H1 (cell line): ENCODE measurements around the gene THAP9. TPM values are rescaled to one million over a fixed set of nuclear protein-coding genes. Genes with fewer than 3 reads are reported as not detected.

Source experiments
- CTCF ChIA-PET: fragments of 300-600 bp; sonication (Branson Sonifier 250); formaldehyde crosslinking; loops from one replicate; lab custom pipeline; 2021; ENCODE audit not compliant: partially characterized antibody; lab: Charles Lee
- POLR2A ChIA-PET: fragments of 300-600 bp; sonication (Branson Sonifier 250); formaldehyde crosslinking; loops from one replicate; lab custom pipeline; 2021; ENCODE audit warnings: inconsistent platforms; ENCODE audit not compliant: partially characterized antibody; lab: Charles Lee
- DNase-seq, 2 experiments: peaks; one replicate each; pipeline versions ENCODE4 v3.0.0 to v3.0.0-alpha.2; 2010 to 2022; ENCODE audit warnings: low spot score in 2 of 2, low read depth in 1 of 2, mixed read lengths in 1 of 2
- FAIRE-seq: peaks from 2 replicates; lab custom pipeline; 2011; peaks lifted over from hg19 to GRCh38; lab: Jason Lieb, UNC
- H2AFZ ChIP-seq: 2 replicates; pipeline ENCODE4 v1.8.1; 2012; ENCODE audit warnings: low read length, inconsistent platforms
- H2AK5ac ChIP-seq: 2 replicates; pipeline ENCODE4 v1.6.1; 2013; ENCODE audit warnings: low read depth, low read length
- H2BK120ac ChIP-seq: replicated peaks from 2 replicates; pipeline ENCODE3; 2013; ENCODE audit warnings: low read depth, low read length, inconsistent platforms
- H2BK12ac ChIP-seq: 2 replicates; pipeline ENCODE4 v1.6.1; 2013; ENCODE audit warnings: low read depth, low read length
- H2BK15ac ChIP-seq: 2 replicates; pipeline ENCODE4 v1.6.1; 2013; ENCODE audit warnings: low read length
- H2BK20ac ChIP-seq: 2 replicates; pipeline ENCODE4 v1.6.1; 2013; ENCODE audit warnings: low read length
- H2BK5ac ChIP-seq: 2 replicates; pipeline ENCODE4 v1.6.1; 2013; ENCODE audit warnings: low read depth, low read length
- H3K14ac ChIP-seq: 2 replicates; pipeline ENCODE4 v1.6.1; 2013; ENCODE audit warnings: inconsistent platforms; ENCODE audit not compliant: insufficient read length
- H3K18ac ChIP-seq: 2 replicates; pipeline ENCODE4 v1.6.1; 2013; ENCODE audit warnings: low read length; ENCODE audit errors: extremely low read depth
- H3K23ac ChIP-seq: 2 replicates; pipeline ENCODE4 v1.6.1; 2013; ENCODE audit warnings: inconsistent platforms; ENCODE audit not compliant: insufficient read length
- H3K23me2 ChIP-seq: 2 replicates; pipeline ENCODE4 v1.6.1; 2013; ENCODE audit warnings: low read depth, low read length
- H3K27ac ChIP-seq: 2 replicates; pipeline ENCODE4 v1.6.1; 2011; ENCODE audit warnings: low read depth, low read length, inconsistent platforms
- H3K27me3 ChIP-seq, 4 experiments: replicated peaks in 1 of 4; 1 replicate in 1 of 4; 2 replicates in 3 of 4; pipeline versions ENCODE4 v1.6.1 to v1.8.1; 2011 to 2013; ENCODE audit warnings: low read length in 3 of 4, mild to moderate bottlenecking in 3 of 4, inconsistent platforms in 2 of 4, mixed read lengths in 2 of 4, moderate library complexity in 1 of 4; ENCODE audit not compliant: control insufficient read depth in 3 of 4, insufficient read depth in 3 of 4; ENCODE audit errors: extremely low read depth in 1 of 4
- H3K36me3 ChIP-seq, 4 experiments: 2 replicates each; pipeline versions ENCODE4 v1.6.1 to v1.8.1; 2011 to 2013; ENCODE audit warnings: mild to moderate bottlenecking in 4 of 4, low read length in 3 of 4, moderate library complexity in 2 of 4, control low read depth in 1 of 4, inconsistent platforms in 1 of 4; ENCODE audit not compliant: insufficient read depth in 4 of 4, control insufficient read depth in 2 of 4
- H3K4ac ChIP-seq: replicated peaks from 2 replicates; pipeline ENCODE3; 2013; ENCODE audit warnings: low read length, low read depth, mixed read lengths, inconsistent platforms; ENCODE audit not compliant: insufficient read length
- H3K4me1 ChIP-seq, 4 experiments: replicated peaks in 1 of 4; 1 replicate in 1 of 4; 2 replicates in 3 of 4; pipeline versions ENCODE4 v1.6.1 to v1.8.1; 2011 to 2013; ENCODE audit warnings: low read length in 3 of 4, inconsistent platforms in 2 of 4, mixed read lengths in 1 of 4; ENCODE audit not compliant: insufficient read depth in 4 of 4, control insufficient read depth in 3 of 4
- H3K4me2 ChIP-seq, 2 experiments: 2 replicates each; pipeline versions ENCODE4 v1.6.1 to v1.8.1; 2011 to 2013; ENCODE audit warnings: low read depth in 2 of 2, low read length in 2 of 2, control low read depth in 1 of 2, inconsistent platforms in 1 of 2, mild to moderate bottlenecking in 1 of 2; ENCODE audit not compliant: insufficient read depth in 1 of 2
- H3K4me3 ChIP-seq, 4 experiments: fragments of 200-600, 300-600 bp in 1 of 4; sonication (generic), shearing (Covaris generic), sonication (Bioruptor Twin) in 1 of 4; 2 replicates each; pipeline versions ENCODE4 v1.5.1 to v1.8.1; 2011 to 2016; ENCODE audit warnings: low read length in 4 of 4, low read depth in 3 of 4, control low read depth in 2 of 4, inconsistent platforms in 2 of 4, mild to moderate bottlenecking in 2 of 4, mixed read lengths in 1 of 4, moderate library complexity in 1 of 4; ENCODE audit not compliant: insufficient read depth in 2 of 4; ENCODE audit errors: extremely low read depth in 1 of 4
- H3K56ac ChIP-seq: replicated peaks from 2 replicates; pipeline ENCODE3; 2013; ENCODE audit warnings: low read depth, mild to moderate bottlenecking, mixed read lengths, low read length, inconsistent platforms; ENCODE audit not compliant: insufficient read length
- H3K79me1 ChIP-seq: 2 replicates; pipeline ENCODE4 v1.6.1; 2013; ENCODE audit warnings: low read depth, low read length, control low read depth
- H3K79me2 ChIP-seq, 2 experiments: 2 replicates each; pipeline versions ENCODE4 v1.6.1 to v1.8.1; 2012 to 2013; ENCODE audit warnings: low read length in 2 of 2, mild to moderate bottlenecking in 2 of 2, inconsistent platforms in 1 of 2; ENCODE audit not compliant: insufficient read depth in 2 of 2, control insufficient read depth in 1 of 2
- H3K9ac ChIP-seq, 4 experiments: replicated peaks in 1 of 4; 1 replicate in 1 of 4; 2 replicates in 3 of 4; pipeline versions ENCODE4 v1.6.1 to v1.8.1; 2011 to 2013; ENCODE audit warnings: low read depth in 3 of 4, low read length in 3 of 4, control low read depth in 2 of 4, mild to moderate bottlenecking in 2 of 4, moderate library complexity in 2 of 4, inconsistent platforms in 1 of 4; ENCODE audit errors: extremely low read depth in 1 of 4
- H3K9me3 ChIP-seq, 2 experiments: 2 replicates each; pipeline versions ENCODE4 v1.6.1 to v1.8.1; 2012 to 2013; ENCODE audit warnings: mild to moderate bottlenecking in 2 of 2, moderate library complexity in 2 of 2, control low read depth in 1 of 2, inconsistent platforms in 1 of 2, low read depth in 1 of 2, low read length in 1 of 2, mixed read lengths in 1 of 2; ENCODE audit not compliant: insufficient read depth in 2 of 2
- H4K20me1 ChIP-seq, 2 experiments: replicated peaks in 1 of 2; 2 replicates each; pipeline versions ENCODE3 to v1.8.1; 2011 to 2013; ENCODE audit warnings: inconsistent platforms in 2 of 2, low read length in 2 of 2, mild to moderate bottlenecking in 1 of 2; ENCODE audit not compliant: insufficient read depth in 2 of 2, control insufficient read depth in 1 of 2
- H4K5ac ChIP-seq: 2 replicates; pipeline ENCODE4 v1.6.1; 2013; ENCODE audit warnings: low read length, low read depth, mixed read lengths, inconsistent platforms; ENCODE audit not compliant: insufficient read length
- H4K8ac ChIP-seq: 2 replicates; pipeline ENCODE4 v1.8.0; 2013; ENCODE audit warnings: mild to moderate bottlenecking, moderate library complexity, low read length, inconsistent platforms; ENCODE audit not compliant: insufficient read depth; ENCODE audit errors: extremely low read depth
- H4K91ac ChIP-seq: replicated peaks from 2 replicates; pipeline ENCODE3; 2013; ENCODE audit warnings: low read length, mixed read lengths, inconsistent platforms; ENCODE audit not compliant: insufficient read length
- CHD2 ChIP-seq: IDR thresholded peaks from 2 replicates; pipeline ENCODE4 v1.6.1; 2012; ENCODE audit warnings: low read length, improper control_type of control experiment
- EGR1 ChIP-seq: IDR thresholded peaks from 2 replicates; pipeline ENCODE4 v1.6.1; 2011; ENCODE audit warnings: low read depth, low read length, borderline replicate concordance
- EZH2 ChIP-seq: fragments of 200-600 bp; sonication (generic); IDR thresholded peaks from 2 replicates; pipeline ENCODE4 v1.7.1; 2012; ENCODE audit warnings: low read depth, mild to moderate bottlenecking, moderate library complexity, low read length, inconsistent platforms; ENCODE audit not compliant: severe bottlenecking
- MAFK ChIP-seq: IDR thresholded peaks from 2 replicates; pipeline ENCODE4 v1.6.1; 2012; ENCODE audit warnings: low read depth, mild to moderate bottlenecking, improper control_type of control experiment, low read length
- RAD21 ChIP-seq, 2 experiments: IDR thresholded peaks in 1 of 2; conservative IDR thresholded peaks in 1 of 2; 2 replicates each; pipeline ENCODE4 v1.6.1; 2011; ENCODE audit warnings: low read depth in 2 of 2, low read length in 2 of 2, improper control_type of control experiment in 1 of 2, inconsistent platforms in 1 of 2, mild to moderate bottlenecking in 1 of 2, moderate library complexity in 1 of 2
- WGBS, 2 experiments: shearing (Covaris generic) in 1 of 2; methylation state at CpG; one replicate each; pipeline versions ENCODE4 v1.1.6 to v1.1.7; 2013 to 2015; ENCODE audit warnings: low lambda C conversion rate in 2 of 2, mixed read lengths in 2 of 2, inconsistent platforms in 1 of 2, low coverage in 1 of 2, missing lambda C conversion rate in 1 of 2; ENCODE audit not compliant: insufficient replicate concordance in 2 of 2, insufficient coverage in 1 of 2, insufficient read length in 1 of 2; ENCODE audit errors: extremely low coverage in 1 of 2, missing lambda C conversion rate in 1 of 2; 5-methylcytosine and 5-hydroxymethylcytosine counted together
- polyA plus RNA-seq, 7 experiments: library from polyadenylated mRNA; depleted of rRNA in 3 of 7; stranded (reverse) in 5 of 7; unstranded in 2 of 7; fragments of >200 nt in 5 of 7; fragments of 200-250 nt in 2 of 7; gene quantifications; 1 replicate in 5 of 7; 2 replicates in 1 of 7; 4 replicates in 1 of 7; pipeline versions ENCODE4 v1.2.1 to v1.2.3, GENCODE V29; 2011 to 2013; ENCODE audit warnings: missing spikeins in 2 of 7, mixed read lengths in 2 of 7
- total RNA-seq: library from RNA; stranded (reverse); fragmentation: NEBNext Ultra II Directional; extraction: Animal tissue kit (Norgen Biotek cat#: 25700); gene quantifications from 2 replicates; pipeline ENCODE4 v1.2.1, GENCODE V29; 2021
- TF ChIP-seq, protein P1 (sequence below), 3 experiments: IDR thresholded peaks; 1 replicate in 2 of 3; 2 replicates in 1 of 3; pipeline versions ENCODE4 v1.5.1 to v1.6.1; 2011; ENCODE audit warnings: low read length in 3 of 3, mild to moderate bottlenecking in 3 of 3, inconsistent platforms in 2 of 3, low read depth in 1 of 3, moderate library complexity in 1 of 3; ENCODE audit not compliant: insufficient read depth in 1 of 3; ENCODE audit errors: control extremely low read depth in 1 of 3

THAP9 gene
- total and polyA plus RNA-seq, 2 of the 8 experiments (the other 6 are each of a cell fraction or from before 2014, with no cell fraction given): 6.1 to 13.2 TPM

DNA sequence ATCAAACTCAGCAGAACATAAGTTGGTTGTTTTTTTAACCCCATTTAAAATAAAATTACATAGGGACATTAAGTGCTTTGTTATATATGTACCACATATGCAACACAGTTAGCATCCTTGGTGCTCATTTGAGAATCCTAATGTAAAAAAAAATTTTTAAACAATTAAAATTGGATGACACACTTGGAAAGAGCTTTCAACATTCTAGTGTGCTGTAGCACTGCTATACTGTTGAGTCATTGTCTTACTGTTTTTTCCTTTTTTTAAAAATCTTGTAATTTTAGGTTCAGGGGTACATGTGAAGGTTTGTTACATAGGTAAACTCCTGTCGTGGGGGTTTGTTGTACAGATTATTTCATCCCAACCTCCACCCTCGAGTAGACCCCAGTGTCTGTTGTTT, 12.8 kb downstream of the THAP9 start:
- Histone ChIP-seq H3K4ac (no peak overlapping the region), H4K91ac (no peak overlapping the region), H3K79me2 (no peaks in the 10 kb centered on the region), H3K14ac (no peak overlapping the region), H3K4me2 (no peak overlapping the region), H2AFZ (no peak overlapping the region), H3K27ac (no peak overlapping the region), H3K18ac (no peak overlapping the region), H2BK15ac (no peak overlapping the region), H2BK12ac (no peak overlapping the region), H3K23me2 (no peaks in the 10 kb centered on the region)
- POLR2A ChIA-PET: interaction anchor here (1.1 kb wide), 1 partner anchor 13 kb away, joined by 3 read pairs; the partner anchor contains the start of gene THAP9
- FAIRE-seq: no peak
- TF ChIP-seq EZH2: no peak
- TF ChIP-seq CHD2: no peak
- TF ChIP-seq, protein P1, sequence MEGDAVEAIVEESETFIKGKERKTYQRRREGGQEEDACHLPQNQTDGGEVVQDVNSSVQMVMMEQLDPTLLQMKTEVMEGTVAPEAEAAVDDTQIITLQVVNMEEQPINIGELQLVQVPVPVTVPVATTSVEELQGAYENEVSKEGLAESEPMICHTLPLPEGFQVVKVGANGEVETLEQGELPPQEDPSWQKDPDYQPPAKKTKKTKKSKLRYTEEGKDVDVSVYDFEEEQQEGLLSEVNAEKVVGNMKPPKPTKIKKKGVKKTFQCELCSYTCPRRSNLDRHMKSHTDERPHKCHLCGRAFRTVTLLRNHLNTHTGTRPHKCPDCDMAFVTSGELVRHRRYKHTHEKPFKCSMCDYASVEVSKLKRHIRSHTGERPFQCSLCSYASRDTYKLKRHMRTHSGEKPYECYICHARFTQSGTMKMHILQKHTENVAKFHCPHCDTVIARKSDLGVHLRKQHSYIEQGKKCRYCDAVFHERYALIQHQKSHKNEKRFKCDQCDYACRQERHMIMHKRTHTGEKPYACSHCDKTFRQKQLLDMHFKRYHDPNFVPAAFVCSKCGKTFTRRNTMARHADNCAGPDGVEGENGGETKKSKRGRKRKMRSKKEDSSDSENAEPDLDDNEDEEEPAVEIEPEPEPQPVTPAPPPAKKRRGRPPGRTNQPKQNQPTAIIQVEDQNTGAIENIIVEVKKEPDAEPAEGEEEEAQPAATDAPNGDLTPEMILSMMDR (IDR thresholded peaks at IDR 0.05; ENCODE audit: control extremely low read depth in 1 of 3, insufficient read depth in 1 of 3, low read depth in 1 of 3, low read length in 3 of 3): no peak
- TF ChIP-seq RAD21 (IDR thresholded peaks at IDR 0.05 in 1 of 2, conservative IDR thresholded peaks at IDR 0.05 in 1 of 2; ENCODE audit: low read depth in 2 of 2, low read length in 2 of 2): no peak
- TF ChIP-seq MAFK: no peak
- TF ChIP-seq EGR1: no peak
- TF ChIP-seq, all 59 proteins: peak for 0
- no peaks in the 10 kb centered on the region; the same call in 1 of the 2 replicates for H3K79me1 ChIP-seq
- no peak overlapping the region for H2BK120ac ChIP-seq
- no peak overlapping the region for H2BK5ac ChIP-seq
- no peak overlapping the region for H3K4me3 ChIP-seq
- no peak for DNase-seq
- no peaks in the 10 kb centered on the region for H3K9me3 ChIP-seq
- no peak overlapping the region for H3K9ac ChIP-seq
- no peak overlapping the region for H3K56ac ChIP-seq
- WGBS, 2 experiments: 38% methylated on average over 2 of the region's 2 CpGs; no CpG with 5 or more reads in 1 of the 2 experiments
- CTCF ChIA-PET: interaction anchor here (1.4 kb wide), 1 partner anchor 11 kb away, joined by 3 read pairs; no protein-coding TSS in a partner anchor
- H4K8ac ChIP-seq: no peak overlapping the region
- no peak overlapping the region for H3K23ac ChIP-seq
- H4K20me1 ChIP-seq: no peaks in the 10 kb centered on the region
- no peak overlapping the region for H4K5ac ChIP-seq
- H3K4me1 ChIP-seq: no peaks in the 10 kb centered on the region
- H2BK20ac ChIP-seq: no peak overlapping the region
- H2AK5ac ChIP-seq: no peak overlapping the region
- H3K27me3 ChIP-seq: peaks cover 0 to 2% (median 0%) of the 10 kb centered on the region in 4 experiments; a peak in 1 of 7 replicates
- peaks cover 7 to 41% (median 15%) of the 10 kb centered on the region in 4 experiments for H3K36me3 ChIP-seq
